ENCODE results near the gene IL4I1.
A peak's percentile ranks its signal among the peaks of the same experiment; 100 is the strongest.

Gene IL4I1

DNA sequence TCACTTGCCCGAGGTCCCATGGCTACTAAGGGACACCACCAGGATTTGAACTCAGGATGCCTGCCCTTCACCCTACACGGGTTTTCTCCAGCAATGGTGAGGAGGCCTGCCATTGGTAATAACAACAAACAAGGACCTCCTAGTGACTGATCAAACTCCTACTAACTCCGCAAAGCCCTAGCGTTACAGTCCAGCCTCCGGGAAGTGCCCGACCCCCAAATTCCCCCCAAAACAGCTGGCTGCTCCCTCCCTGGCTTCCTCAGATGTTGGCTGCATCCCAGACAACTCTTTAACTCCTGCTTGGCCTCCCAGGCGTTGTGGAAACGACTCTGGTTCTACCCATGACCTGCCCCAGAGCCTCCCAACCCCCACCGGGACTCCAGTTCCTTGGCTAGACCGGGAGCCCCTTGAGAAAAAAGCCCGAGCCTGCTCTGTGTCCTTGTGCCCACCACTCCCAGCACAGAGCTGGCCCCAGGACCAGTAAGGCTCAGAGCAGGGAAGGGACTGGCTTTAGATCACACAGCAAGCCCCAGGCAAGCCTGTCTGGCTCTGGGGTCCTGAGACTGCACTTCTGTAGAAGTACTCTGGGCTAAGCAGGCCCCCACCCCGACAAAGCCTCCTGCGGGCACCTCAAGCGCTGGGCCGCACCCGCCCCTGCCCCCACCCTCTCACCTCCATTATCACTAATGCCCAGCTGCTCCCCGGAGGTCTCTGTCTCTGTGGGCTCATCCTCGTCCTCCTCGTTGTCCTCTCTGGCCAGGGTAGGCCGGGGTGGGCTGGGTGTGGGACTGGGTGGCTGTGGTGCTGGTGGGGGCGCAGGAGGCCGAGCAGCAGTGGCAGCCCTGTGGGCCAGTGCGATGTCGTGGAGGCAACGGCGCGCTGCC is 24.2 kb downstream of the IL4I1 start:
- Histone ChIP-seq H3K79me2 (ENCODE audit: control insufficient read depth, low read length) (peaks cover 30% of the 10 kb centered on the region), H3K4me1 (ENCODE audit: control insufficient read depth, low read length) (peaks cover 37% of the 10 kb centered on the region), H3K9me2 (replicated peaks; ENCODE audit: control insufficient read depth, low read length) (no peaks in the 10 kb centered on the region), H3K27me3 (ENCODE audit: control insufficient read depth, low read length) (no peaks in the 10 kb centered on the region), H3K4me2 (ENCODE audit: low read length) (no peak overlapping the region), H3K27ac (ENCODE audit: low read depth, low read length) (no peak overlapping the region), H3K4me3 (ENCODE audit: low read length) (no peak overlapping the region), H4K20me1 (ENCODE audit: control insufficient read depth, insufficient read depth, low read depth, low read length) (no peaks in the 10 kb centered on the region), H3K9me3 (ENCODE audit: control insufficient read depth, insufficient read depth, low read length) (no peaks in the 10 kb centered on the region), H3F3A (ENCODE audit: control insufficient read depth, insufficient read depth) (peaks cover 11% of the 10 kb centered on the region), H3K36me3 (ENCODE audit: control insufficient read depth, low read length) (peaks cover 10% of the 10 kb centered on the region)
- TF ChIP-seq CTCF (IDR thresholded peaks at IDR 0.05; ENCODE audit: low read depth, low read length, poor library complexity, severe bottlenecking): no peak

GRCh38 chr19:49871349-49871985 is 25.2 kb downstream of the IL4I1 start:
- peaks cover 36% of the 10 kb centered on the region for H3K79me2 ChIP-seq (ENCODE audit: control insufficient read depth, low read length)
- H3K4me1 ChIP-seq (ENCODE audit: control insufficient read depth, low read length): peaks cover 39% of the 10 kb centered on the region
- H3K27ac ChIP-seq (ENCODE audit: low read depth, low read length): no peak overlapping the region
- no peaks in the 10 kb centered on the region for H3K27me3 ChIP-seq (ENCODE audit: control insufficient read depth, low read length)
- no peaks in the 10 kb centered on the region for H3K9me3 ChIP-seq (ENCODE audit: control insufficient read depth, insufficient read depth, low read length)
- H4K20me1 ChIP-seq (ENCODE audit: control insufficient read depth, insufficient read depth, low read depth, low read length): 0 out of 2 replicates have a peak, but pooled peaks cover under 1% of the 10 kb centered on the region
- peaks cover 11% of the 10 kb centered on the region for H3K36me3 ChIP-seq (ENCODE audit: control insufficient read depth, low read length)
- no peak overlapping the region for H3K4me3 ChIP-seq (ENCODE audit: low read length)
- TF ChIP-seq EZH2phosphoT487 (IDR thresholded peaks at IDR 0.05; ENCODE audit: borderline replicate concordance, low read length) (no peak), CTCF (IDR thresholded peaks at IDR 0.05; ENCODE audit: low read depth, low read length, poor library complexity, severe bottlenecking) (no peak)
- no peak overlapping the region for H3K4me2 ChIP-seq (ENCODE audit: low read length)
- peaks cover 11% of the 10 kb centered on the region for H3F3A ChIP-seq (ENCODE audit: control insufficient read depth, insufficient read depth)
- H3K9me2 ChIP-seq (replicated peaks; ENCODE audit: control insufficient read depth, low read length): no peaks in the 10 kb centered on the region

GRCh38 chr19:49870309-49870901 is 26.3 kb downstream of the IL4I1 start:
- peak overlapping the region; percentile 43; the same call in 1 of the 2 replicates for H3K27ac ChIP-seq (ENCODE audit: low read depth, low read length)
- H3K4me1 ChIP-seq (ENCODE audit: control insufficient read depth, low read length): peaks cover 46% of the 10 kb centered on the region
- peak overlapping the region; percentile 75 for H3K4me3 ChIP-seq (ENCODE audit: low read length)
- H4K20me1 ChIP-seq (ENCODE audit: control insufficient read depth, insufficient read depth, low read depth, low read length): 0 out of 2 replicates have a peak, but pooled peaks cover 5% of the 10 kb centered on the region
- H3K4me2 ChIP-seq (ENCODE audit: low read length): peak overlapping the region; percentile 71
- H3F3A ChIP-seq (ENCODE audit: control insufficient read depth, insufficient read depth): peaks cover 11% of the 10 kb centered on the region
- H3K27me3 ChIP-seq (ENCODE audit: control insufficient read depth, low read length): no peaks in the 10 kb centered on the region
- H3K9me2 ChIP-seq (replicated peaks; ENCODE audit: control insufficient read depth, low read length): no peaks in the 10 kb centered on the region
- no peaks in the 10 kb centered on the region for H3K9me3 ChIP-seq (ENCODE audit: control insufficient read depth, insufficient read depth, low read length)
- peaks cover 37% of the 10 kb centered on the region for H3K79me2 ChIP-seq (ENCODE audit: control insufficient read depth, low read length)
- peaks cover 12% of the 10 kb centered on the region for H3K36me3 ChIP-seq (ENCODE audit: control insufficient read depth, low read length)
- TF ChIP-seq CTCF (IDR thresholded peaks at IDR 0.05; ENCODE audit: low read depth, low read length, poor library complexity, severe bottlenecking) (no peak), EZH2phosphoT487 (IDR thresholded peaks at IDR 0.05; ENCODE audit: borderline replicate concordance, low read length) (no peak)
